ENCODE measurements around the gene GALNT18.

DNA sequence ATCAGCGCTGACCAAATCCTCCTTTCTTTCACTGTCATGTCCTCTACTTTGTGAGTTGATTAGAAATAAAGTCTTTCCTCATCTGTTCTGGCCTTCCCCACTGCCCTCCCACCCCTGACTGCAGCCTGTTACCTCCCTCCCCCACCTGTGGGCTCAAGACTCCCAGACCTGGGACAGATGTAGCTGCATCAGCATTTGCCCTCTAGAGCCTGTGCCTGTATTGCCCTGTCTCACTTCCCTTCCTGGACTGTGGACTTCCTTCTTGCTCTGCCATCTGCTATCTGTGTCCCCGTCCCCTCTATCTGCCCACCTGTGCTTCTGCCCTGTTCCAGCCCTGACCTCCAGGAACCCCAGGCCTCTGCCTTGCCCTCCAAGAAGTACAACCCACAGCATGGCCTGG is 122.5 kb downstream of the GALNT18 start:
- TF ChIP-seq, protein P1, sequence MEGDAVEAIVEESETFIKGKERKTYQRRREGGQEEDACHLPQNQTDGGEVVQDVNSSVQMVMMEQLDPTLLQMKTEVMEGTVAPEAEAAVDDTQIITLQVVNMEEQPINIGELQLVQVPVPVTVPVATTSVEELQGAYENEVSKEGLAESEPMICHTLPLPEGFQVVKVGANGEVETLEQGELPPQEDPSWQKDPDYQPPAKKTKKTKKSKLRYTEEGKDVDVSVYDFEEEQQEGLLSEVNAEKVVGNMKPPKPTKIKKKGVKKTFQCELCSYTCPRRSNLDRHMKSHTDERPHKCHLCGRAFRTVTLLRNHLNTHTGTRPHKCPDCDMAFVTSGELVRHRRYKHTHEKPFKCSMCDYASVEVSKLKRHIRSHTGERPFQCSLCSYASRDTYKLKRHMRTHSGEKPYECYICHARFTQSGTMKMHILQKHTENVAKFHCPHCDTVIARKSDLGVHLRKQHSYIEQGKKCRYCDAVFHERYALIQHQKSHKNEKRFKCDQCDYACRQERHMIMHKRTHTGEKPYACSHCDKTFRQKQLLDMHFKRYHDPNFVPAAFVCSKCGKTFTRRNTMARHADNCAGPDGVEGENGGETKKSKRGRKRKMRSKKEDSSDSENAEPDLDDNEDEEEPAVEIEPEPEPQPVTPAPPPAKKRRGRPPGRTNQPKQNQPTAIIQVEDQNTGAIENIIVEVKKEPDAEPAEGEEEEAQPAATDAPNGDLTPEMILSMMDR (optimal IDR thresholded peaks at IDR 0.05 in 1 of 3, IDR thresholded peaks at IDR 0.05 in 1 of 3, conservative IDR thresholded peaks at IDR 0.05 in 1 of 3; ENCODE audit: extremely low read depth in 1 of 3, insufficient read depth in 2 of 3, low read length in 3 of 3): no peak
- no peak for TF ChIP-seq EZH2 (IDR thresholded peaks at IDR 0.05; ENCODE audit: low read length)

Data from keratinocyte (primary cell).